Measurements from ENCODE around the gene CACNB3. TPM values are rescaled to one million over a fixed set of nuclear protein-coding genes. Genes with fewer than 3 reads are reported as not detected.
A peak's percentile ranks its signal among the peaks of the same experiment; 100 is the strongest.

Gene CACNB3
- polyA plus RNA-seq, 3 donors, result 0.84 to 6.3 (median 1.5) TPM

GRCh38 chr12:48788854-48789775 is 29.2 kb upstream of the CACNB3 start, which contains the start of gene ADCY6:
Gene ADCY6, minus strand, starts transcription at chr12:48789089. Its CDS starts 5,655 bp downstream, at chr12:48783434.
- Histone ChIP-seq H3K4me3 (replicated peaks in 1 of 3; ENCODE audit: low read depth in 2 of 3, low read length in 3 of 3) (peak within 1 kb of the TSS; percentile 37 to 70 (median 50)), H3K9ac (ENCODE audit: insufficient read depth, low read length, poor library complexity, severe bottlenecking) (peak within 1 kb of the TSS; percentile 15)

DNA sequence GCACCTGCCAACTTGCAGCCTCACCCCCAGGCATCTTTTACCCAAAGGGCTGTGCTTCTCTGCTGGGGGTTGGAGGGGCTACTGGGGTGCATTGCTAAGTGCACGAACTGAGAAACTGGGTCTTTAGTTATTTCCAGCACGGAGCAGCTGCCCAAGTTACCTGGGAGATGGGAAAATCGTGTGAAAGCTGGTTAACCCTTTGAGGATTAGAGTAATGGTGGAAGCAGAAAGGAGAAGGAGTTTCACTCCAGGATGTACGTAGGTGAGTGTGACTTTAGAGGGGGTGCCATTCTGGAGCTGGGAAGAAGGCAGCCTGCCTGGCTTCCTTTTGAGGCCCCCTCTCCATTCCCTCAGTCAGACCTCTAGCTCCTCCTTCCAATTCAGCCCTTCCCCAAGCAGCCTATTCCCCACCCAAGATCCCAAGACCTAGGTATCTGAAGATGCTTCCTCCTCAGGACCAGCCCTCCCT is 28.4 kb upstream of the CACNB3 start:
- Histone ChIP-seq H3K36me3 (replicated peaks in 1 of 2; ENCODE audit: control insufficient read depth in 1 of 2, insufficient read depth in 2 of 2, low read length in 2 of 2) (no peaks in the 10 kb centered on the region), H3K9me3 (replicated peaks in 1 of 2; ENCODE audit: control insufficient read depth in 1 of 2, insufficient read depth in 1 of 2, low read length in 2 of 2) (no peaks in the 10 kb centered on the region), H4K20me1 (ENCODE audit: insufficient read depth, low read length) (no peaks in the 10 kb centered on the region), H2AFZ (ENCODE audit: insufficient read depth, low read depth, low read length, poor library complexity, severe bottlenecking) (no peak overlapping the region), H3K4me3 (replicated peaks in 1 of 3; ENCODE audit: low read depth in 2 of 3, low read length in 3 of 3) (no peak overlapping the region), H3K79me2 (ENCODE audit: insufficient read depth, low read length) (no peaks in the 10 kb centered on the region), H3K9ac (ENCODE audit: insufficient read depth, low read length, poor library complexity, severe bottlenecking) (no peak overlapping the region), H3K4me1 (ENCODE audit: control insufficient read depth in 1 of 2, insufficient read depth in 2 of 2, low read length in 2 of 2) (peaks cover 10 to 12% of the 10 kb centered on the region in 2 donors), H3K27me3 (ENCODE audit: control insufficient read depth in 2 of 2, insufficient read depth in 2 of 2, low read length in 2 of 2) (peaks cover 11 to 33% of the 10 kb centered on the region in 2 donors), H3K27ac (ENCODE audit: low read depth in 1 of 2, low read length in 2 of 2) (no peak overlapping the region), H3K4me2 (replicated peaks; ENCODE audit: extremely low read depth, low read length, poor library complexity, severe bottlenecking) (no peak overlapping the region)
- Mint-ChIP-seq H3K9me3 (peaks cover 0 to 9% (median 5%) of the 10 kb centered on the region in 7 donors), H3K4me3 (peak overlapping the region; percentile 7 to 67), H3K4me1 (peaks cover 11% of the 10 kb centered on the region), H3K27me3 (ENCODE audit: low read depth in 3 of 3) (peaks cover 32 to 49% (median 46%) of the 10 kb centered on the region in 3 donors), H3K27ac (no peak overlapping the region), H3K36me3 (peaks cover 2 to 3% of the 10 kb centered on the region in 2 donors)
- TF ChIP-seq, protein P1, sequence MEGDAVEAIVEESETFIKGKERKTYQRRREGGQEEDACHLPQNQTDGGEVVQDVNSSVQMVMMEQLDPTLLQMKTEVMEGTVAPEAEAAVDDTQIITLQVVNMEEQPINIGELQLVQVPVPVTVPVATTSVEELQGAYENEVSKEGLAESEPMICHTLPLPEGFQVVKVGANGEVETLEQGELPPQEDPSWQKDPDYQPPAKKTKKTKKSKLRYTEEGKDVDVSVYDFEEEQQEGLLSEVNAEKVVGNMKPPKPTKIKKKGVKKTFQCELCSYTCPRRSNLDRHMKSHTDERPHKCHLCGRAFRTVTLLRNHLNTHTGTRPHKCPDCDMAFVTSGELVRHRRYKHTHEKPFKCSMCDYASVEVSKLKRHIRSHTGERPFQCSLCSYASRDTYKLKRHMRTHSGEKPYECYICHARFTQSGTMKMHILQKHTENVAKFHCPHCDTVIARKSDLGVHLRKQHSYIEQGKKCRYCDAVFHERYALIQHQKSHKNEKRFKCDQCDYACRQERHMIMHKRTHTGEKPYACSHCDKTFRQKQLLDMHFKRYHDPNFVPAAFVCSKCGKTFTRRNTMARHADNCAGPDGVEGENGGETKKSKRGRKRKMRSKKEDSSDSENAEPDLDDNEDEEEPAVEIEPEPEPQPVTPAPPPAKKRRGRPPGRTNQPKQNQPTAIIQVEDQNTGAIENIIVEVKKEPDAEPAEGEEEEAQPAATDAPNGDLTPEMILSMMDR (IDR thresholded peaks at IDR 0.05), result no peak
- intact Hi-C loops (cut with micrococcal nuclease), result no loop called here
- 7% methylated on average over 3 of the region's 4 CpGs for WGBS (ENCODE audit: insufficient coverage)
- DNase-seq, result peak in 1 of 3 donors; percentile 0

More at GRCh38 chr12:48788854-48789775, 29.2 kb upstream of the CACNB3 start, which contains the start of gene ADCY6:
- TF ChIP-seq, protein P1 (IDR thresholded peaks at IDR 0.05), result no peak
- Mint-ChIP-seq H3K4me1 (peaks cover 11% of the 10 kb centered on the region), H3K36me3 (peaks cover 2 to 3% of the 10 kb centered on the region in 2 donors), H3K4me3 (peak within 1 kb of the TSS; percentile 85 to 98), H3K27ac (peak within 1 kb of the TSS in 2 of 7 donors; percentile 55 to 58), H3K9me3 (peaks cover 0 to 9% (median 5%) of the 10 kb centered on the region in 7 donors), H3K27me3 (ENCODE audit: low read depth in 3 of 3) (peaks cover 30 to 47% (median 45%) of the 10 kb centered on the region in 3 donors)
- no peaks in the 10 kb centered on the region for H3K36me3 ChIP-seq (replicated peaks in 1 of 2; ENCODE audit: control insufficient read depth in 1 of 2, insufficient read depth in 2 of 2, low read length in 2 of 2)
- H3K9me3 ChIP-seq (replicated peaks in 1 of 2; ENCODE audit: control insufficient read depth in 1 of 2, insufficient read depth in 1 of 2, low read length in 2 of 2), result no peaks in the 10 kb centered on the region
- no peaks in the 10 kb centered on the region for H4K20me1 ChIP-seq (ENCODE audit: insufficient read depth, low read length)
- peak within 1 kb of the TSS; percentile 79 for H2AFZ ChIP-seq (ENCODE audit: insufficient read depth, low read depth, low read length, poor library complexity, severe bottlenecking)
- H3K4me2 ChIP-seq (replicated peaks; ENCODE audit: extremely low read depth, low read length, poor library complexity, severe bottlenecking), result peak within 1 kb of the TSS; percentile 80
- DNase-seq, result peak in 1 of 3 donors; percentile 4
- H3K4me1 ChIP-seq (ENCODE audit: control insufficient read depth in 1 of 2, insufficient read depth in 2 of 2, low read length in 2 of 2), result peaks cover 10 to 12% of the 10 kb centered on the region in 2 donors
- H3K27me3 ChIP-seq (ENCODE audit: control insufficient read depth in 2 of 2, insufficient read depth in 2 of 2, low read length in 2 of 2), result peaks cover 11 to 33% of the 10 kb centered on the region in 2 donors
- under 1% methylated on average over 68 of the region's 86 CpGs for WGBS (ENCODE audit: insufficient coverage)
- intact Hi-C loops (cut with micrococcal nuclease), result no loop called here
- no peak within 1 kb of the TSS for H3K27ac ChIP-seq (ENCODE audit: low read depth in 1 of 2, low read length in 2 of 2)
- no peaks in the 10 kb centered on the region for H3K79me2 ChIP-seq (ENCODE audit: insufficient read depth, low read length)

Data from CD14-positive monocyte (primary cell).